HEK293T (cell line): ENCODE measurements around the gene PAM.

Source experiments
- ARNT ChIP-seq: fragments of 450-650 bp; IDR thresholded peaks from 2 replicates; pipeline ENCODE4 v1.6.1; 2017; ENCODE audit warnings: mild to moderate bottlenecking
- BHLHE40 ChIP-seq: fragments of 450-650 bp; IDR thresholded peaks from 2 replicates; pipeline ENCODE4 v1.6.1; 2016; ENCODE audit warnings: mild to moderate bottlenecking, moderate library complexity, borderline replicate concordance
- CTBP1 ChIP-seq: fragments of 450-650 bp; IDR thresholded peaks from 2 replicates; pipeline ENCODE4 v1.6.1; 2016; ENCODE audit warnings: borderline replicate concordance
- FOXK2 ChIP-seq: fragments of 450-650 bp; IDR thresholded peaks from 2 replicates; pipeline ENCODE4 v1.6.1; 2016; ENCODE audit warnings: mild to moderate bottlenecking
- NFRKB ChIP-seq: fragments of 450-650 bp; IDR thresholded peaks from 2 replicates; pipeline ENCODE4 v1.6.1; 2016; ENCODE audit warnings: mild to moderate bottlenecking, moderate library complexity
- SP1 ChIP-seq: fragments of 450-650 bp; IDR thresholded peaks from 2 replicates; pipeline ENCODE4 v1.6.1; 2017
- ZNF384 ChIP-seq: fragments of 450-650 bp; IDR thresholded peaks from 2 replicates; pipeline ENCODE4 v1.6.1; 2016
- TF ChIP-seq, protein P1 (sequence below): fragments of 450-650 bp; IDR thresholded peaks from 2 replicates; pipeline ENCODE4 v1.6.1; 2016

DNA sequence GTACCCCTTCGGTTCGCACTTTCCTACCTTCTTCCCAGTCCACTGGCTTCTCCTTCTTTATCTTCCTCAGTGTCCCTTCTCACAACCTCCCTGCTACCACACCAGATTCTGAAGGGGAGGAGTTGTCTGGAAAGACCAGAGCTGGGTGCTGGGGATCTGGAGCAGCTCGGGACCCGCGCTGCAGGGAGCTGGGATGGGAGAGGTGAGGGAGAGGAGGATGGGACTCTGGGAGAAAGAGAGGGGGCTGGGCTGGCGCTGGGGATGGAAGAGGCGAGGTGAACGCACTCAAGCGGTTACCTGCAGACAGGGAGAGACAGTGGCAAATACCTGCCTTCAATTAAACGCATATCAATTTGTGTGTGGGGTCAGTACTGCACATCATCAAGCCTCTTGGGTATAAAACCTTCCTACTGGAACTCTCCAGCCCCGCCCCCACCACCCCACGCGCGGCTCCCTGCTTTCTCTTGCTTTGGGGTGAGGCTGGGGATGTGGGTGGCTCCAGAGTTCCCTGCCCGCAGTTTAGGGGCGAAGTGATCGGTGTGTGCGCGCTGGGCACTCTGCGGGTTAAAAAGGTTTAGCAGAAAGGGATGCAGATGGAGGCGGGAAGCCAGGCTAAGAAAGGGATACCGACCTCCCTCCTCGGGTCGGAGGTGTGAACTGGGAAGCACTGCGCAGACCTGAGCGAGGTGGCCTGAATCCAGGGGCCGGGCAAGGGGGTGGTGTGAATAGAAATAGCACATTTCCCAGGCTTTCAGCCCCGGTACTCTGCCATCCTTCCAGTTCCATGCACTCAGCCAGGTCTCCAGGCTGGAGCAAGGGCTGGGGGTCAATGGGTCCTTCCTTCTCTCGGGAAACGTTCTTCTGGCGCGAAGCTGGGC lies 977 bp upstream of the PAM start:
- TF ChIP-seq BHLHE40 (no peak), ARNT (no peak), NFRKB (no peak), CTBP1 (no peak), SP1 (no peak), ZNF384 (no peak), FOXK2 (no peak)
- TF ChIP-seq, protein P1, sequence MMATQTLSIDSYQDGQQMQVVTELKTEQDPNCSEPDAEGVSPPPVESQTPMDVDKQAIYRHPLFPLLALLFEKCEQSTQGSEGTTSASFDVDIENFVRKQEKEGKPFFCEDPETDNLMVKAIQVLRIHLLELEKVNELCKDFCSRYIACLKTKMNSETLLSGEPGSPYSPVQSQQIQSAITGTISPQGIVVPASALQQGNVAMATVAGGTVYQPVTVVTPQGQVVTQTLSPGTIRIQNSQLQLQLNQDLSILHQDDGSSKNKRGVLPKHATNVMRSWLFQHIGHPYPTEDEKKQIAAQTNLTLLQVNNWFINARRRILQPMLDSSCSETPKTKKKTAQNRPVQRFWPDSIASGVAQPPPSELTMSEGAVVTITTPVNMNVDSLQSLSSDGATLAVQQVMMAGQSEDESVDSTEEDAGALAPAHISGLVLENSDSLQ, result no peak
